Heart right ventricle (tissue), 16 donors: ENCODE measurements around the gene ARID5B. TPM values are rescaled to one million over a fixed set of nuclear protein-coding genes. Genes with fewer than 3 reads are reported as not detected.

Source experiments
- ATAC-seq, 8 donors: fragments of 200-7000 bp; cut with Tn5 transposase; one replicate each; pipeline ENCODE4 v1.9.1; 2020; ENCODE audit warnings: mild to moderate bottlenecking in 8 of 8, moderate library complexity in 8 of 8, moderate number of reproducible peaks in 1 of 8
- DNase-seq, 2 donors: peaks; one replicate each; pipeline ENCODE4 v3.0.0-alpha.2; 2020
- H3K27ac ChIP-seq, 10 donors: fragments of 200-600 bp; sonication (generic) in 2 of 10; one replicate each; pipeline versions ENCODE4 v1.5.0 to v1.8.0; 2020 to 2022; ENCODE audit warnings: mild to moderate bottlenecking in 3 of 10
- H3K27me3 ChIP-seq, 7 donors: fragments of 200-600 bp; one replicate each; pipeline ENCODE4 v1.8.0; 2021 to 2022; ENCODE audit warnings: mild to moderate bottlenecking in 2 of 7
- H3K36me3 ChIP-seq, 9 donors: fragments of 200-600 bp; sonication (generic) in 1 of 9; one replicate each; pipeline versions ENCODE4 v1.5.0 to v1.8.0; 2020 to 2022; ENCODE audit warnings: mild to moderate bottlenecking in 2 of 9
- H3K4me1 ChIP-seq, 9 donors: fragments of 200-600 bp; sonication (generic) in 1 of 9; one replicate each; pipeline versions ENCODE4 v1.5.0 to v1.8.0; 2020 to 2022; ENCODE audit warnings: mild to moderate bottlenecking in 4 of 9
- H3K4me3 ChIP-seq, 10 donors: fragments of 200-600 bp; sonication (generic) in 2 of 10; one replicate each; pipeline versions ENCODE4 v1.5.0 to v1.8.0; 2020 to 2022; ENCODE audit warnings: mild to moderate bottlenecking in 7 of 10, moderate library complexity in 2 of 10
- H3K9me3 ChIP-seq, 11 donors: fragments of 200-600 bp in 10 of 11; sonication (generic) in 2 of 11; one replicate each; pipeline versions ENCODE4 v1.5.0 to v1.8.0; 2013 to 2022; ENCODE audit warnings: mild to moderate bottlenecking in 2 of 11, control low read depth in 1 of 11, moderate library complexity in 1 of 11
- WGBS, 2 donors: extraction: QIAGEN DNeasy Blood & Tissue Kit; methylation state at CpG; one replicate each; pipeline ENCODE4 v1.1.7; 2013; ENCODE audit warnings: inconsistent platforms in 1 of 2; 5-methylcytosine and 5-hydroxymethylcytosine counted together
- intact Hi-C, 10 donors: fragments of 100-400 bp; cut with DNase I; formaldehyde crosslinking; loops; one replicate each; pipeline versions ENCODE4 v1.11.1 to v1.14.2; 2022
- polyA plus RNA-seq, 2 donors: library from polyadenylated mRNA; stranded (reverse); fragments of 200-250 nt; gene quantifications; one replicate each; pipeline ENCODE4 v1.2.3, GENCODE V29; 2013
- total RNA-seq, 10 donors: library from RNA; stranded (reverse); fragmentation: NEBNext Ultra II Directional in 3 of 10; extraction: Animal tissue kit (Norgen Biotek cat#: 25700) in 3 of 10; gene quantifications; one replicate each; pipeline versions ENCODE4 v1.2.1 to v1.2.4, GENCODE V29; 2021 to 2023
- TF ChIP-seq, protein P1 (sequence below), 9 donors: fragments of 200-600 bp; sonication (generic) in 2 of 9; IDR thresholded peaks; one replicate each; pipeline versions ENCODE4 v1.5.0 to v1.8.0; 2021 to 2022; ENCODE audit warnings: antibody characterized with exemption in 9 of 9, mild to moderate bottlenecking in 5 of 9, moderate library complexity in 1 of 9
- donor health status: Arrhythmogenic right ventricular cardiomyopathy.
- donor health status: ischemic (EF 13 %, LVEDD 7.1; RV severe dilation, severe dysfunction).
- donor health status: healthy with polysubstance abuse.
- donor health status: DM: no; HTN: yes; CAD: no.
- donor health status: DM: no; HTN: no; CAD: no.
- donor health status: ischemic (EF 25% LVEDD 6.9; RV normal size, moderate dysfunction).
- donor health status: ischemic (EF 25% LVEDD 5.7; RV mildly dilated, moderate dysfunction).
- donor health status: healthy.
- donor health status: DM: yes; HTN: yes; CAD: no.
- donor health status: Ischemic cardiomyopathy.
- donor health status: ischemic (EF 35%, LVEDD 5.7; RV mildly dilated, moderate dysfunction).
- donor health status: nonischemic (EF 11% LVEDD 7.7; RV severe dilation, severe dysfunction).
- donor health status: DM: yes; HTN: yes; CAD: no.
- donor health status: PGD.
- donor health status: ischemic (EF 29% LVEDD 5.4; RV normal size, mild dysfunction).
- donor health status: nonischemic (EF 23%, LVEDD 6.1; RV moderate dilation, normal function).

Gene ARID5B
- total and polyA plus RNA-seq, 12 donors, result 5.3 to 108 (median 25.5) TPM

DNA sequence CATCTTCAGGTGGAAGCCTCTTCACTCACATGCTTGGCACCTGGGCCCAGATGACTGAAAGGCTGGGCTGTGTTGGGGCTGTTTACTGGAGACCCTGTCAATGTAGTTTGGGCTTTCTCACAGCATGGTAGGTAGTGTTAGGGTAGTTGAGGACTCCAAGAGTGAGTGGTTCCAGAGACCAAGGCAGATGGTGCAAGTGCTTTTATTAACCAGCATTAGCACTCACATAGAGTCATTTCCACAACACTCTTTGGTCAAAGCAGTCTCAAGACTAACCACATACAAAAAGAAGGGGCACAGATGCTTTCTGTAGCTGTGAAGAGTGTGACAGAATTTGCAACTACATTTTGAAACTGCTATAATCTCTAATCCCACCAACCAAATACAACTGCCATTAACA, 232.1 kb downstream of the ARID5B start:
- Histone ChIP-seq H3K4me1 (peaks cover 0 to 22% (median 12%) of the 10 kb centered on the region in 9 donors), H3K27ac (no peak overlapping the region), H3K36me3 (no peaks in the 10 kb centered on the region), H3K9me3 (peaks cover 0 to 17% (median 0%) of the 10 kb centered on the region in 11 donors), H3K4me3 (no peak overlapping the region), H3K27me3 (no peaks in the 10 kb centered on the region)
- ATAC-seq (no peak), DNase-seq (no peak)
- TF ChIP-seq, protein P1, sequence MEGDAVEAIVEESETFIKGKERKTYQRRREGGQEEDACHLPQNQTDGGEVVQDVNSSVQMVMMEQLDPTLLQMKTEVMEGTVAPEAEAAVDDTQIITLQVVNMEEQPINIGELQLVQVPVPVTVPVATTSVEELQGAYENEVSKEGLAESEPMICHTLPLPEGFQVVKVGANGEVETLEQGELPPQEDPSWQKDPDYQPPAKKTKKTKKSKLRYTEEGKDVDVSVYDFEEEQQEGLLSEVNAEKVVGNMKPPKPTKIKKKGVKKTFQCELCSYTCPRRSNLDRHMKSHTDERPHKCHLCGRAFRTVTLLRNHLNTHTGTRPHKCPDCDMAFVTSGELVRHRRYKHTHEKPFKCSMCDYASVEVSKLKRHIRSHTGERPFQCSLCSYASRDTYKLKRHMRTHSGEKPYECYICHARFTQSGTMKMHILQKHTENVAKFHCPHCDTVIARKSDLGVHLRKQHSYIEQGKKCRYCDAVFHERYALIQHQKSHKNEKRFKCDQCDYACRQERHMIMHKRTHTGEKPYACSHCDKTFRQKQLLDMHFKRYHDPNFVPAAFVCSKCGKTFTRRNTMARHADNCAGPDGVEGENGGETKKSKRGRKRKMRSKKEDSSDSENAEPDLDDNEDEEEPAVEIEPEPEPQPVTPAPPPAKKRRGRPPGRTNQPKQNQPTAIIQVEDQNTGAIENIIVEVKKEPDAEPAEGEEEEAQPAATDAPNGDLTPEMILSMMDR (IDR thresholded peaks at IDR 0.05), result no peak
- intact Hi-C loops, result loop anchor here in 1 of 10 donors (5.0 kb wide), 1 partner anchor 86 kb away; no protein-coding TSS in a partner anchor

DNA sequence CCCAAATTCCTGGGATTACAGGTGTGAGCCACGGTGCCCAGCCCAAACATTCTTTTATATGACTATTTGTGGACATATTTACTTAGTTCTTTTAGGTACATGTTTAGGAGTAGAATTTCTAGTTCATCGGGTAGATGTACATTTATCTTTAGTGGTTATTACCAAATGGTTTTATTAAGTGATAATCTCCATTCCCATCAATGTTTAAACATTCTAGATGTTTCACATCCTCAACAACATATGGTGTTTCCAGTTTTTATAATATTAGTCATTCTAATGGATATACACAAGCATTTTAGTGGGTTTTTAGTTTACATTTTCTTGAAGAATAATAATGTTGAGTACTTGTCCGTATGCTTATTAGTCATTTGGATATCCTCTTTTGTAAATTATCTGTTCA, 235.4 kb downstream of the ARID5B start:
- TF ChIP-seq, protein P1 (IDR thresholded peaks at IDR 0.05), result no peak
- WGBS, 2 donors, result 97% methylated on average over 3 of the region's 3 CpGs
- Histone ChIP-seq H3K27me3 (no peaks in the 10 kb centered on the region), H3K4me3 (no peak overlapping the region), H3K9me3 (peaks cover 0 to 6% (median 0%) of the 10 kb centered on the region in 11 donors), H3K4me1 (peaks cover 0 to 5% (median 2%) of the 10 kb centered on the region in 9 donors), H3K27ac (no peak overlapping the region), H3K36me3 (no peaks in the 10 kb centered on the region)
- ATAC-seq (no peak), DNase-seq (no peak)
- intact Hi-C loops, result no loop called here

Other genes with a start within 250 kb of the ARID5B start
- not detected for gene CABCOCO1, start 238.8 kb upstream of the ARID5B start, total RNA-seq
- under 1 TPM; 0.03 to 0.15 TPM for gene CABCOCO1, start 238.8 kb upstream of the ARID5B start, polyA plus RNA-seq